ENCODE data around the gene BTN2A1. TPM values are rescaled to one million over a fixed set of nuclear protein-coding genes. Genes with fewer than 3 reads are reported as not detected.
A peak's percentile ranks its signal among the peaks of the same experiment; 100 is the strongest.
"Not testable (repeated sequence)": the region's sequence is repeated elsewhere in the genome, so short reads cannot be mapped to it uniquely, and the experiment has no call there.

BTN2A1 gene
- total RNA-seq, 1 donor from 2014 or later = 7.9 TPM

DNA sequence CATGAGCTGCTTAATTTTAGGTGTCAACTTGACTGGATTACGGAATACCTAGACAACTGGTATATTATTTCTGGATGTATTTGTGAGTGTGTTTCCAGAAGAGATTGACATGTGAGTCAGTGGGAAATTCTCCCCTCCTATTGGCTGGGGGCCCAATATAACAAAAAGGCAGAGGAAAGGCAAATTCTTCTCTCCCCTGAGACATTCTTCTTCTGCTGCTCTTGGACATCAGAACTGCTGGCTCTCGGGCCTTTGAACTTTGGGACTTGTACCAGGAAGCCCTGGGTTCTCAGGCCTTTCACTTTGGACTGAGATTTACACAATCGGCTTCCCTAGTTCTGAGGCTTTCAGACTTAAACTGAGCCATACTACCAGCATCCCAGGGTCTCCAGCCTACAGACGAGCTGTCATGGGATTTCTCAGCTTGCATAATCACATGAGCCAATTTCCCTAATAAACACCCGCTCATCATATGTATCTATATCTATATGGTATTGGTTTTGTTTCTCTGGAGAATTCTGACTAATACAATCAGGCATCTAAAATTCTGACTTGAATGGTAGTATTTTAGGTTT is 25.0 kb upstream of the BTN2A1 start:
- peak in 1 of 2 donors; percentile 57 for DNase-seq (ENCODE audit: low read depth in 2 of 2)

DNA sequence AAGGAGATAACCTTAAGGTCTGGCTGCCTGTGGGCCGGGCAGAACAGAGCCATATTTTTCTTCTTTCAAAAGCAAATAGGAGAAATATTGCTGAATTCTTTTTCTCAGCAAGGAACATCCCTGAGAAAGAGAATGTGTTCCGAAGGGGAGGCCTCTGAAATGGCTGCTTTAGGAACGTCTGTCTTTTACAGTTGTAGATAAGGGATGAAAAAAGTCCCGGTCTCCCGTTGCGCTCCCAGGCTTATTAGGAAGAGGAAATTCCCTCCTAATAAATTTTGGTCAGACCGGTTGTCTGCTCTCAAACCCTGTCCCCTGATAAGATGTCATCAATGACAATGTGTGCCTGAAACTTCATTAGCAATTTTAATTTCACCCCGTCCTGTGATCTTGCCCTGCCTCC is 24.1 kb upstream of the BTN2A1 start:
- not testable (repeated sequence) for DNase-seq (ENCODE audit: low read depth in 2 of 2)

DNA sequence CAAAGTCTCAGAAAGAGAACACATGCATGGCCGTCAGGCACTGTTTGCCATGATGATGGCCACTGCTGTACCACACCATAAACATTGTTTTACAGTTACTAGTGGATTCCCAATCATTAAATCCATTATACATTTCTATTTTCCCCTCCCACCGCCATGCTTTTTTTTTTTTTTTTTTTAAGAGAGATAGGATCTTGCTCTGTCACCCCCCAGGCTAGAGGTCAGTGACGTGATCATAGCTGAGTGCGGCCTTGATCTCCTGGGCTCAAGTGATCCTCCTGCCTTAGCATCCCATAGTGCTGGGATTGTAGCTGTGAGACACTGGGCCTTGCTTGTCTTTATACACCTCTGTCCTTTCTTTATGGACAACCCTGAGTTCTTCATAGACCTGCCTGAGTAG is 21.7 kb upstream of the BTN2A1 start:
- no peak for DNase-seq (ENCODE audit: low read depth in 2 of 2)

DNA sequence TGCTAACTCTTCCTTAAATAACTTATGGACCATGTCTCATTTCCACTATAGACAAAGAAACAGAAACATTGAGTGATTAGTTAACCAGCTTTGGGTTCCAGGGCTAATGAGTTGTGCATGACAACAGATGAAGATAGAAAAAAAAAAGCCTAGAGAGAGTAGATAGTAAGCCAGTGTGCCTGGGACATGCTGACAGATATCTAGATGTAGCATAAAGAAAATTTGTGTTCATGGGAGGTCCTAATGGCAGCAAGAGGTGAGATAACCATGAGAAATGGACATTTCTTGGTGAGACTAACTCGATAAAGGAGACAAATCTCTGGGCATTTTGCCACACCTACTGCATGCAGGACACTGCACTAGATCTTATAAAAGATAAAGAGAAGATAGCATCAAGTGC is 20.2 kb upstream of the BTN2A1 start:
- DNase-seq (ENCODE audit: low read depth in 2 of 2) = no peak

DNA sequence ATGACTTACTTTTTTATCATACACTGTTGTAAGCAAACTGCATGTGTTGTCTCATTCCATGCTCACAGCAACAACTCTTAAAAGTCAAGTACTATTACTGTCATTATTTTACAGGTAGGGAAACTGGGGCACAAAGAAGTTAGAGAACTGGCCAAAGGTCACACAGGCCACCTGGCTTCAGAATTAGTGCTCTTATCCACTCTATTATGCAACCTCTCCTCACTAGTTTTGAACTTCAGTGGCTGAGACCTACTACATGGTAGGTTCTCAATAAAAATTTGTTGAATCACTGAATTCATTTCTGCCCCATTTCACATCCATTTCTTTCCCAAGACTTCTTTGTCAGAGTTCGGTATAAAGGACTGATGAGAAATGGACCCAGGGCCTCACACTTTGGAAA is 19.8 kb upstream of the BTN2A1 start:
- DNase-seq (ENCODE audit: low read depth in 2 of 2) = no peak

DNA sequence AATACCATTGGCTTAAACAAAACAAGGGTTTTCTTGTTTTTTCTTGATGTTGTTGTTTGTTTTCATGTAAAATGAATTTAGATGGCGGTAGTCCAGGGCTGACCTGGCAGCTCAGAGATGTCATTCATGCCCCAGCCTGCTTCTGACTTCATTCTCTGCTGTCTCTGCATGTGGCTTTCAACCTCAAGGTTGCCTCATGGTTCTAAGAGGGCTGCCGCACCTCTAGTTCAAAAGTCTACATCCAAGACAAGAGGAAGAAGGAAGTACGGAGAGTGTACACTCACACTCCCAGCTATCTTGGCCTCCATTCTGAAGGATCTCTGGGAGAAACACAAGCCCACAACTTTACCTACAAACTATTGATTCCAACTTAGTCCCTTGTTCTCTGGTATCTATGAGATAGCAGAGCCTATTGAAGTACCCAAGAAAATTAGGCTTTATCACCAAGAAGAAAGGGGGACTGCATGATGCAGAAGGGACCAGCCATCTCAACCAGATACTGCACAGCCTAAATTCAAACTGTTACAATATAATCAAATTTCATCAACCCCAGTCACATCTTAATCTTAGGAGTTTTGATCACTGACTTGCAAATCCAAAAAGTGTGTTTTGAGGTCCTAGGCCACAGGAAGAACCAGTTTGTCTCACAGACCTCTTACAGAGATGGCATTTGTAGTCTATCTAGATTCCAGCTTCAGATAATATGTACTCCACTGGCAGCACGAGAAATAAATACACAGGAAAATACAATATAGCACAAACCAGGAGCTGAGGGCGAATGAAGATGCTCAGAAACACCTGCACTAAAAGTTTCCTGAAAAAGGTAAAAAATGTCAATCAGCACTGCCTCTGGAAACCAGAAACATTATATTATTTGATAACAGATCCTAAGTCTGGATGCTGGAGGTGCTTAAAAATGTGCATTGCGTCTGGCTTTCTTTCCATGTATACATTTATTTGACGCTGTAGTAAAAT is 18.3 kb upstream of the BTN2A1 start:
- DNase-seq (ENCODE audit: low read depth in 2 of 2) = no peak

DNA sequence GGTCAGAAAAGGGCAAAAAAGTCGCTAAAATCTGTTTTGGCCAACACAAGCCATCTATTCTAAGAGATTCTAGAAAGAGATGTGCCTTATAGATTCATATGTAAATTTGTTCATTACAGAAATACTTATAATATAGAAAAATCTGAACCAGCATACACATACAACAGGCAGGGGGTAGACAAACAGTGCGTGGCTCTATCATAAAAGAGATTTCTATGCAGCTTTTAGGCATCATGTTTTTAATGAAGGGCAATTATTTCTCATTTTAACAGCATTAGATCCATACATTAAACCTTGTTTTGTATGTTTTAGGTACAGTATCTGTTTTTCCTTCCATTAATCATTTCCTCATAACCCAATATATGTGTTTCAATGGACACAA is 16.8 kb upstream of the BTN2A1 start:
- DNase-seq (ENCODE audit: low read depth in 2 of 2) = no peak

DNA sequence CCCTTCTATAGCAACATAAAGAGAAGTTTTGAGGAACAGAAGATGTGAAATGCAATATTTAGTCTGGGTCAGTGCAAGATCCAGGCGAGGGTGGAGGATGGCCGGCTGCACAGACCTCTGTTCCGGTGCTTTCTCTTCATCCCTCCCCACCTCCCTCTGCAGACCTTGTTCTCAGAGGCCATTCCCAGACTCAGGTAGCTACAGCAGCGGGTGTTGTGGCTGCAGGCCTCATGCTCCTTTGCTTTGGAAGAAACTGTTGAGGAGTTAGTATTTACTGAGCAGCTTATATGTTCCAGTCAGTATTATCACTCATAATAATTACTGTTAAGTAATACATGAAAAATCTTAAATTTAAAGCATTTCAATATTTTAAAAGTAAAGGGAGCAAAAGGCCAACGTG is 15.8 kb upstream of the BTN2A1 start:
- DNase-seq (ENCODE audit: low read depth in 2 of 2) = no peak

DNA sequence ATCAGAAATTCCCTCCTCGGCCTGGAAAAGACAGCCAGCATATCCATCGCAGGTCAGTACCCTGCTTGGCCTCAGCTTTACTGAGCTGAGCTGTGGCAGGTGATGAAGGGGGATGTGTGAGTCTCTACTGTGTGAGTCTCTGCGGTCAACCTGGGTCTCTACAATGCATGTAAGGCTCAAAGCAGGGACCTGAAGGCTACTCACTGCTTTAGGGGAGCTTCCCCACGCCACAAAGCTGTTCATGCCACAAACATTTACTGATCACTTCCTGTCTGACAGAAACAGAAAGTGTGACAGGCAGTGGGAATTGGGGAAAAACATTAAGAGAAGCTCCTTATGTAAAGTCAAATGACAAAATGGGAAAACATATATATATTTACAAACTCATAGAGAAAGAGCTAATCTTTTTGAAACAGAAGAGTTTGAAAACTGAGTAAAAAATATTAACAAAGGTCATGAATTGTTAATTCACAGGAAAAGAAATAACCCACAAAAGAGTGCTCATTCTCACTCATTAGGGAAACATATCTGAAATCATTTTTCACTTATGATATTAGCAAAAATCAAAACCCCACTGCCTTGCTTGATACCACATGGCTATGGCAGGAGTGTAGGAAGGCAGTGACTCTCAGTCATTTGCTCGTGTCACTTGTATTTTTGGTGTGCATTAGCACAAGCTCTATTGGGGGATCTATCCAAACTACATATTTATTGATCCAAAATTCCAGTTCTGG is 11.7 kb upstream of the BTN2A1 start:
- peak; percentile 31 to 44 for DNase-seq (ENCODE audit: low read depth in 2 of 2)

DNA sequence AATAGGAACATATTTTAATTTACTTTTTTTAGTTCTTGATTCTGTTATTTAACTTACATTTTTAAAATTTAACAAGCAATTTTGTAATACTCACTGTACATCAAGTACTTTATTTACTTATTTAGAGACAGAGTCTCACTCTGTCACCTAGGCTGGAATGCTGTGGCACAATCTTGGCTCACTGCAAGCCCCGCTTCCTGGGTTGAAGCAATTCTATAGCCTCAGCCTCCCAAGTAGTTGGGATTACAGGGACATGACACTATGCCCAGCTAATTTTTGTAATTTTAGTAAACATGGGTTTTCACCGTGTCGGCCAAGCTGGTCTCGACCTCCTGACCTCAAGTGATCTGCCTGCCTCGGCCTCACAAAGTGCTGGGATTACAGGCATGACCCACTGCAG is 10.5 kb upstream of the BTN2A1 start:
- no peak for DNase-seq (ENCODE audit: low read depth in 2 of 2)

DNA sequence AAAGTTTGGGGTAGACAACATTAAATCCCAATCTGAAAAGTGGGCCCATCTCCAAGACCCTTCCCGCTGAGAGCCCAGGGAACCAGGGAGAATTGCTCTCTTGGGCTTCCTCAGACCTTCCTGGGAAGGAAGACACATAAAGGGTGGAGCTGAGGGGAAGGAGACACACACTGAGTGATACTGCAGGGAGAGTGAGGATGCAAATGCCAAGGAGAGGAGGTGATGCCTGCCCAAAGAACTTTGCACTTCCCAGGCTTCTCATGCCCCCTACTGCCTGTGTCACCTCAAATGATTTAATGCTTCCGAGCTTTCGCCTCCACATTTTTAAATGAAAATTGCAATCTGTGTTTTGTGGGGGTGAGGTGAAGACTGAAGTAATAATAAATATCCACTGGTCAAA is 7.5 kb upstream of the BTN2A1 start:
- no peak for DNase-seq (ENCODE audit: low read depth in 2 of 2)

DNA sequence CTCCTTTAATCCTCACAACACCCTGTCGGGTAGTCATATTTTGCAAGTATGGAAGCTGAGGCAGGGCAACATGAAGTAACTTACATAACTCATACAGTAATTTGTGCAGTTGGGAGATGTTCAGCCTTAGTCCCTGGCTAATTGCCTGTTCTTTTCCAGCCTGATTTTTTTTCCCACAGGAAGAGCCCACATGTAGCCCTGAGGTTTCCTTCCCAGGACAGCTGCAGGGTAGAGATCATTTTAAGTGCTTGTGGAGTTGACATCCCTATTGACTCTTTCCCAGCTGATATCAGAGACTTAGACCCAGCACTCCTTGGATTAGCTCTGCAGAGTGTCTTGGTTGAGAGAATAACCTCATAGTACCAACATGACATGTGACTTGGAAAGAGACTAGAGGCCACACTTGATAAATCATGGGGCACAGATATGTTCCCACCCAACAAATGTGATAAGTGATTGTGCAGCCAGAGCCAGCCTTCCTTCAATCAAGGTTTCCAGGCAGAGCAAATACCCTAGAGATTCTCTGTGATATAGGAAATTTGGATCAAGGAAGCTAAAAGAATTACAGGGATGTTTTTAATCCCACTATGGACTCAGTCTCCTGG is 5.0 kb upstream of the BTN2A1 start:
- DNase-seq (ENCODE audit: low read depth in 2 of 2) = no peak

DNA sequence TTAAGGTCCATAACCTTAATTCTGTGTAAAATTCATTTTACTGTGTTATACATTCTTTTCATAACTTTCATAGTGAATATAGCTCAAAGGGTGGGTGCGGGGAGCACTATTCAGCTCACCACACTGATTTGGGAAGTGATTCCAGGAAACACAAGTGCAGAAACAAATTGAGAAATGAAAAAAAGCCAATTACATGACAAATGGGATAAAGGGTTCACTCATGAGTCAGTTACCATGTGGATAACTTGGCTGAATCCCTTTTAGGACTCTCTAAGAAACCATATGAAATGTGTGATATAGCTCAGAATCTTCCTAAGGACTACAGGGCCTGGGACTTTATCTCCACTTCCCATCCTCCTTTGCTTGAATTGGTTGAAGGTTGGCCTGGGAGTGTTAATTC is 3.1 kb upstream of the BTN2A1 start:
- no peak for DNase-seq (ENCODE audit: low read depth in 2 of 2)

DNA sequence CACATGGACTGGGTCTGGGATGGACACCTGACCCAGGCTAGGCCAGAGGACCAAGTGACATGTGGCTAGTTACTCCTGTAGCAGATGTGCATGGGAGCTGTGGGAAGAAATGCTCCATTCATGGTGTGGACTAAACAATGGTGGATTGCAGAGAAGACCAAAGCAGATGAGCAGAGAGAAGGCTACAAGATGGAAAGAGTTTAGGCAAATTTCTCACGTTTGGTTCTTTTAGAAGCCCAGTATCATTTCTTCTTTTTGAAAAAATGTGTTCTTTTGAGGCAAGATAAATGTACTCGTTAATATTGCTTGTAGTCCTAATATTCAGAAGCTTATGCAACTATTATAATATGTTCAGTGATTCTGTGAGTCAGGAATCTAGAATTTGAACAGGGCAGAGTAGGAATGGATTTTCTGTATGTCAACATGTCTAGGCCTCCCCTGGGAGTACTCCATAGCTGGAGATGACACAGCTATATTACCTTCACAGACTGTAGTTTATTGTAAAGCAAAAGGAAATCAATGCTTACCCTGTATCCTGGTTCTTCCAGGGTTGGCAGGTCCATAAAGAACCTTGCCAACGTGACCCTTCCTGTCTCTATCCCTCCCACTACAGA is 2.3 kb upstream of the BTN2A1 start:
- DNase-seq (ENCODE audit: low read depth in 2 of 2) = no peak

DNA sequence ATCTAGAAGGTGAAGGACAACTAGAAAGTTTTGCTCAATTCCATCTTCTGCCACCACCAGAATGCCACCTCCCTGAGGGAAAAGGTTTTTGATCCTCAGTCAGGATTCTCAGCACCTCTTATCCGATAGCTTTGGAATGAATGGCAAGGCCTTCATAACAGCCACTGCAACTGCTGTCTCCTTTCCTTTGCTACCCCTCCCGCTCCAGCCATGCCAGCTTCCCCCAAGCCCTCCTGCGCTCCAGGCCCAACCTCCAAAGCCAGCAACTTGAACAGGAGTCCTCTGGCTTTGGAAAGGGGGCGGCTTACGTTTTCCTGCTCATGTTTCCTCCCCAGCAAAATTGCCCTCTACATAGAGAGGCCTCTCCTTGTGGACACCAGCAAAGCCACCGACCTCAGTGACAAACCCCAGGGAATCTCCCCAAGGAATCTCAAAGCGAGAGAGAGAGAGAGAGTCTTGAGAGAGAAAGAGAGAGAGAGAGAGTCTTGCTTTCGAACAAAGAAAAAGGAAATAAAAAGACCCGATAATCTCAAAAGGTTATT is 420 bp upstream of the BTN2A1 start:
- no peak for DNase-seq (ENCODE audit: low read depth in 2 of 2)

DNA sequence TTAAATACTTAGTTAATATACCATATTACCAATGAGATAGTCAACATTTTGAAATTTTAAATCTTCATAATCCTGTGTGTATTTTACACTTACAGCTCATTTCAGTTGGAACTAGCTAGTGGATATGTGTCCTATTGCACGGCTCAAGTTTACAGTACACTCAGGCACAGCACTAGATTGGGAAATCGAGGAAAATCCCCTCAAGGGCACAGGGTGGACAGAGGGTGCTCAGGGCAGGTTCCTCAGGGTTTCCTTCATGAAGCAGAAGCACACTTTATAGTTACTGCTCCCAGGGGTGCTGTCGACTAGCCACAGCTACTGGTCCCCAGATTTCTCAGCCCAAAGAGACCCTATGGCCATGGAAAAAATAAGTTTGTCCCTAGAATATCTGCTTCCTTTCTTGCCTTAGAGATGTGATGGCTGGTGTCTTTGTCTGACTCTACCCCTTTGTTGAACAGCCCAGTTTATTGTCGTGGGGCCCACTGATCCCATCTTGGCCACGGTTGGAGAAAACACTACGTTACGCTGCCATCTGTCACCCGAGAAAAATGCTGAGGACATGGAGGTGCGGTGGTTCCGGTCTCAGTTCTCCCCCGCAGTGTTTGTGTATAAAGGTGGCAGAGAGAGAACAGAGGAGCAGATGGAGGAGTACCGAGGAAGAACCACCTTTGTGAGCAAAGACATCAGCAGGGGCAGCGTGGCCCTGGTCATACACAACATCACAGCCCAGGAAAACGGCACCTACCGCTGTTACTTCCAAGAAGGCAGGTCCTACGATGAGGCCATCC is 1.5 kb downstream of the BTN2A1 start:
- DNase-seq (ENCODE audit: low read depth in 2 of 2) = no peak

DNA sequence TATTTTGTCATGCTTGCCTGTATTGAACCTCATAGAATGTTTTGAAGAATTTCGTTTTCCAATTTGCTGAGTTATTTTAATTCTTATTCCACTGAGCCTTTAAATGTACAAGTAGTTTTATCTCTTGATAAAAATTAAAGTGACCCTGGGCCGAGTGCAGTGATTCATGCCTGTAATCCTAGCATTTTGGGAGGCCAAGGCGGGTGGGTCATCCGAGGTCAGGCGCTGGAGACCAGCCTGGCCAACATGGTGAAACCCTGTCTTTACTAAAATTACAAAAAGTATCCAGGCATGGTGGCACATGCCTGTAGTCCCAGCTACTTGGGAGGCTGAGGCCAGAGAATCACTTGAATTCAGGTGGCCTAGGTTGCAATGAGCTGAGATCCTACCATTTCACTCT is 3.6 kb downstream of the BTN2A1 start:
- not testable (repeated sequence) for DNase-seq (ENCODE audit: low read depth in 2 of 2)

DNA sequence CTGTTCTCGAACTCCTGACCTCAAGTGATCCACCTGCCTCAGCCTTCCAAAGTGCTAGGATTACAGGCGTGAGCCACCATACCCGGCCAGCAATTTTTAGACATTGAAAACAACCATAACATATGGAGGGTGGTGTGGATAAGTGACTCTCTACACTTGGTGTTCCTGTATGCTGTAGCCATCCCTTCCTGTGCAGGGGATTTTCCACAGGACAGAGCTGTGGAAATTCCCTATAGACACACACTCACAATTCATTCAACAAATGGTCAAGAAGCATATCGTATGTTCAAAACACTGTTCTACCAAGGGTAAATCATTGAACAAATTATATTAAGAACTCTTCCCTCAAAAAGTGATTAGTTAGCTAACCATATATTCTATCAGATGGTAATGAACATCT is 6.3 kb downstream of the BTN2A1 start:
- DNase-seq (ENCODE audit: low read depth in 2 of 2) = peak; percentile 50 to 68

DNA sequence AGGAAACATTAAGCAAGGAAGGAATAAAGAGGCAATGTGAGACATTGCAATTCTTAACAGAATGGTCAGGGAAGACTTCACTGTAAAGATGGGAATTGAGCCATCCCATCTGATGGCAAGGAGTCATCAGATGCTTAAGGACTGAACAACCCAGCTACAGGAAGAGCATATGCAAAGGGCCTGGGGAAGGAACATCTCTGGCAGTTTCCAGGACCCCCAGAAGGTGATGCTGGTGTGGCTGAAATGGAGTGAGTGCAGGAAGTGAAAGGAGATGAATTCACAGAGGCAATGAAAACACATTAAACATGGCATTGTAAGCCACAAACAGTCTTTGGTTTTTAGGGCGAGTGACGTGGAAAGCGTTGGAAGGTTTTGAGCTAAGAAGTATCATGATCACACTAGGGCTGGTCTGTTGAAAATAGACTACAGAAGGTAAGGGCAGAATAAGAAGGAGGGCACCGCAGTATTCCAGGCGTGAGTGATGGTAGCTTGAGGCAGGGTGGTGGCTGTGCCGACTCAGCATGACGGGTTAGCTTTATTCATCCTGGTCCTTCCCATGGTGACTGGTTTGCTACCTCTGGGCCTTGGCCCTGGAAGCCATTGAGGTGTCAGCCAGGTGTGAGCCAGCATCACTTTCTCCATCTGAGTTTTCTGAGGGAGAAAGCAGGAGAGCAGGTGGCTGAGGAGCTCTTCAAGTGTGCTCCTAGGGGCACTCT is 6.8 kb downstream of the BTN2A1 start:
- DNase-seq (ENCODE audit: low read depth in 2 of 2) = no peak

DNA sequence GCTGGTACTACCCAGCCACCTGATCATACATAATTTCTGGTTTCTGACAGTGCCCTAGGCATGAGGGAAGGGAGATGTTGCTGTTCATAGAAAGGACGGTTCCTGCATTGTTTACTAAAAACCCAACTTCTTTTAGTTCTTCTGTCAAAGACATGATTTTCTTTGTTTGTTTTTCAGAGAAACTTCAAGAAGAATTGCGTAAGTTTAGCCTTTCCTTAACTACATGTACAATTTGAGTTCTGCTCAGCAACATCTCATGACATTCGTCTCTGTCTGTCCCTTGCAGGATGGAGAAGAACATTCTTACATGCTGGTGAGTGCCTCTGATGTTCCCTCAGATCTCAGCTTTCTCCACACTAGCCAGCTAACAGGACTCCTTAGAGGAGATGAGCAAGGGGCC is 8.0 kb downstream of the BTN2A1 start:
- DNase-seq (ENCODE audit: low read depth in 2 of 2) = no peak
